HL-60 (cell line): ENCODE measurements around the gene FUZ.

Experiments
- GABPA ChIP-seq: IDR thresholded peaks from 2 replicates; pipeline ENCODE4 v1.6.1; 2012; ENCODE audit warnings: low read depth
- POLR2AphosphoS5 ChIP-seq: IDR thresholded peaks from 2 replicates; pipeline ENCODE4 v1.6.1; 2012; ENCODE audit warnings: low read depth
- SPI1 ChIP-seq: IDR thresholded peaks from 2 replicates; pipeline ENCODE4 v1.6.1; 2012; ENCODE audit warnings: low read depth, mild to moderate bottlenecking, borderline replicate concordance
- TF ChIP-seq, protein P1 (sequence below): IDR thresholded peaks from one replicate; pipeline ENCODE4 v1.5.1; 2011; ENCODE audit warnings: low read length, control low read depth, inconsistent platforms; ENCODE audit not compliant: insufficient read depth
- TF ChIP-seq, protein P2 (sequence below): IDR thresholded peaks from 2 replicates; pipeline ENCODE4 v1.6.1; 2012; ENCODE audit warnings: low read depth; ENCODE audit not compliant: insufficient replicate concordance

DNA sequence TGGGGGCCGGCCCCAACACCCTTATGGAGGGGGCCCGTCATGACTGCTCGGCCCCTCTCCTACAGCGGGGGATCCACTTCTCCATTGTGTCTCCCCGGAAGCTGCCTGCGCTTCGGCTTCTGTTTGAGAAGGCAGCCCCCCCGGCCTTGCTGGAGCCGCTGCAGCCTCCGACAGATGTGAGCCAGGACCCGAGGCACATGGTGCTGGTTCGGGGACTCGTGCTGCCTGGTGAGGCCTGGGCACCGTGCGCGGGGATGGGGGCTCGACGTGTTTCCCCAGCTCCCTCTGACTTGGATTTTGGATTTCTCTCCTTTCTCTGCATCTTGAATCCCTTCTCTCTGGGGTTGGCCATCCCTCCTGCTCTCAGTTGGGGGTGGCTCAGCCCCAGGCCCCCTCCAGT is 16.6 kb upstream of the FUZ start:
- TF ChIP-seq, protein P1, sequence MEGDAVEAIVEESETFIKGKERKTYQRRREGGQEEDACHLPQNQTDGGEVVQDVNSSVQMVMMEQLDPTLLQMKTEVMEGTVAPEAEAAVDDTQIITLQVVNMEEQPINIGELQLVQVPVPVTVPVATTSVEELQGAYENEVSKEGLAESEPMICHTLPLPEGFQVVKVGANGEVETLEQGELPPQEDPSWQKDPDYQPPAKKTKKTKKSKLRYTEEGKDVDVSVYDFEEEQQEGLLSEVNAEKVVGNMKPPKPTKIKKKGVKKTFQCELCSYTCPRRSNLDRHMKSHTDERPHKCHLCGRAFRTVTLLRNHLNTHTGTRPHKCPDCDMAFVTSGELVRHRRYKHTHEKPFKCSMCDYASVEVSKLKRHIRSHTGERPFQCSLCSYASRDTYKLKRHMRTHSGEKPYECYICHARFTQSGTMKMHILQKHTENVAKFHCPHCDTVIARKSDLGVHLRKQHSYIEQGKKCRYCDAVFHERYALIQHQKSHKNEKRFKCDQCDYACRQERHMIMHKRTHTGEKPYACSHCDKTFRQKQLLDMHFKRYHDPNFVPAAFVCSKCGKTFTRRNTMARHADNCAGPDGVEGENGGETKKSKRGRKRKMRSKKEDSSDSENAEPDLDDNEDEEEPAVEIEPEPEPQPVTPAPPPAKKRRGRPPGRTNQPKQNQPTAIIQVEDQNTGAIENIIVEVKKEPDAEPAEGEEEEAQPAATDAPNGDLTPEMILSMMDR = no peak
- TF ChIP-seq GABPA = no peak
- no peak for TF ChIP-seq POLR2AphosphoS5
- TF ChIP-seq SPI1 = no peak
- TF ChIP-seq, protein P2, sequence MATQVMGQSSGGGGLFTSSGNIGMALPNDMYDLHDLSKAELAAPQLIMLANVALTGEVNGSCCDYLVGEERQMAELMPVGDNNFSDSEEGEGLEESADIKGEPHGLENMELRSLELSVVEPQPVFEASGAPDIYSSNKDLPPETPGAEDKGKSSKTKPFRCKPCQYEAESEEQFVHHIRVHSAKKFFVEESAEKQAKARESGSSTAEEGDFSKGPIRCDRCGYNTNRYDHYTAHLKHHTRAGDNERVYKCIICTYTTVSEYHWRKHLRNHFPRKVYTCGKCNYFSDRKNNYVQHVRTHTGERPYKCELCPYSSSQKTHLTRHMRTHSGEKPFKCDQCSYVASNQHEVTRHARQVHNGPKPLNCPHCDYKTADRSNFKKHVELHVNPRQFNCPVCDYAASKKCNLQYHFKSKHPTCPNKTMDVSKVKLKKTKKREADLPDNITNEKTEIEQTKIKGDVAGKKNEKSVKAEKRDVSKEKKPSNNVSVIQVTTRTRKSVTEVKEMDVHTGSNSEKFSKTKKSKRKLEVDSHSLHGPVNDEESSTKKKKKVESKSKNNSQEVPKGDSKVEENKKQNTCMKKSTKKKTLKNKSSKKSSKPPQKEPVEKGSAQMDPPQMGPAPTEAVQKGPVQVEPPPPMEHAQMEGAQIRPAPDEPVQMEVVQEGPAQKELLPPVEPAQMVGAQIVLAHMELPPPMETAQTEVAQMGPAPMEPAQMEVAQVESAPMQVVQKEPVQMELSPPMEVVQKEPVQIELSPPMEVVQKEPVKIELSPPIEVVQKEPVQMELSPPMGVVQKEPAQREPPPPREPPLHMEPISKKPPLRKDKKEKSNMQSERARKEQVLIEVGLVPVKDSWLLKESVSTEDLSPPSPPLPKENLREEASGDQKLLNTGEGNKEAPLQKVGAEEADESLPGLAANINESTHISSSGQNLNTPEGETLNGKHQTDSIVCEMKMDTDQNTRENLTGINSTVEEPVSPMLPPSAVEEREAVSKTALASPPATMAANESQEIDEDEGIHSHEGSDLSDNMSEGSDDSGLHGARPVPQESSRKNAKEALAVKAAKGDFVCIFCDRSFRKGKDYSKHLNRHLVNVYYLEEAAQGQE = no peak
